HG03432 (cell line): ENCODE measurements around the gene NT5DC4.

Source experiments
- ATAC-seq: cut with Tn5 transposase; IDR thresholded peaks from one replicate; pipeline ENCODE4 v1.9.1; 2021; ENCODE audit warnings: mild to moderate bottlenecking, moderate library complexity; ENCODE audit not compliant: unreplicated experiment

Gene NT5DC4

GRCh38 chr2:112751451-112752197, 30.8 kb downstream of the NT5DC4 start:
- ATAC-seq: no peak

DNA sequence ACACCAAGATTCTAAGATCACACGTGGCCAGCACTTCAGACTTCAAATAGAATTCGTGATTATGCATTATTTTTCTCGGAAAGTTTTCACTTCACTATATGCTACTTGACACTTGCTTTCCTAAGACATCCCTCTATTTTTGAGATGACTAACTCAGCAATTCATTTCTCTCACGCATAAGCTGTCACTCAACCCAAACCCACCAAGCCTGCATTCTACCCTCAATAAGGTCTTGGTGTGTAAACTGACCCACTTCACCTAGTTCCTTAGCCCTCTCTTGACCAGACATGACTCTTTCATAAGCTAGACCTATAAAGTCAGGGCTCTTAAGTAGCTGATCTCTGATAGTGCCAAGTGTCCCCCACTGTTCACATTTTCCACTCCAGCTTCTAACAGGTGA, 31.8 kb downstream of the NT5DC4 start:
- no peak for ATAC-seq

DNA sequence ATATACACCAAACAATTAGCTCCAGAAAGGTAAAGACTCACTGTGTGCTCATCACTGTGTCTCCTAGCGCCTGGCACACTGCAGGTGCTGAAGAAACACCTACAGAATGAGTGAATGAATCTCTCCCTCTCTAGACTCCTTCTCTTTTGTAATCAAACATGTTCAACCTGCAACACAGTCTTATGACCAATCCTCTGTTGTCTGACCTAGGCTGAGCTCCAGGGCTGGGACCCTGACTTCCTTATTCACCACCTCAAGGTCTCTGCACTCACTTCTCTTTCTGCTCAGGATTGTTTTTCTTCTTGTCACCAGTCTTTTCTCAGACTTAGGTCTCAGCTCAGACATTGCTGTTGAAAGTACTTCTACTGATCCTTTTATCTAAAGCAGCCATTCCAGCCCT, 33.7 kb downstream of the NT5DC4 start:
- no peak for ATAC-seq

- ATAC-seq: no peak
Measured at GRCh38 chr2:112755444-112755843, 34.6 kb downstream of the NT5DC4 start.

DNA sequence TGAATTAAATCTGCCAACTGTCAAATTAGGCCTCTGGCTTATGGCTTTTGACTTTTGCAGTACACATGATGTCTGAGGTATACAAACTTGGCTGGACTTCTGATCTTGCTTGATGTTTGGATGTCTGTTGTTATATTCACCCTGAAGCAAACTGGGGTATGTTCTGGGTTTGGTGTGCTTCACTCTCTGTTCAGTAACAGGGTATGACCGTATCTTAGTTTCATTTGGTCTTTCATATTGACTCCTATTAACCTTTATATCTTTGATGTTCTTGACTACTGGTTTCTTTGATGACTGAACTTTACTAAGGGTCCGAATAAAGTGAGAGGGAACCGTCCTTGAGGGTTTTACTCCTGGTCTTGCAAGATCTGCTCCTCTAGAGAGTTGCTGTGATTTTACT, 35.4 kb downstream of the NT5DC4 start:
- no peak for ATAC-seq

DNA sequence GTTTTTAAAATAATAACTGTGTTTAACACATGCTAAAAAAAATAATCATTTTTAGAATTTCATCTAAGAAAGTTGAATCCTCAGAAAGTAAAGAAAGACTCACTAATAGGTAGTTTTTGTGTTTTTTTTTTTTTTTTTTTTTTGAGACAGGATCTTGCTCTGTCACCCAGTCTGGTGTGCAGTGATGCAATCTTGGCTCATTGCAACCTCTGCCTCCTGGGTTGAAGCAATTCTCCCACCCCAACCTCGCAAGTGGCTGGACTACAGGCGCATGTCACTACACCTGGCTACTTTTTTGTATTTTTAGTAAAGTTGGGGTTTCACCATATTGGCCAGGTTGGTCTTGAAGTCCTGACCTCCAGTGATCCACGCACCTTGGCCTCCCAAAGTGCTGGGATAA, 36.4 kb downstream of the NT5DC4 start:
- no peak for ATAC-seq

GRCh38 chr2:112758711-112759110, 37.9 kb downstream of the NT5DC4 start:
- ATAC-seq: no peak

DNA sequence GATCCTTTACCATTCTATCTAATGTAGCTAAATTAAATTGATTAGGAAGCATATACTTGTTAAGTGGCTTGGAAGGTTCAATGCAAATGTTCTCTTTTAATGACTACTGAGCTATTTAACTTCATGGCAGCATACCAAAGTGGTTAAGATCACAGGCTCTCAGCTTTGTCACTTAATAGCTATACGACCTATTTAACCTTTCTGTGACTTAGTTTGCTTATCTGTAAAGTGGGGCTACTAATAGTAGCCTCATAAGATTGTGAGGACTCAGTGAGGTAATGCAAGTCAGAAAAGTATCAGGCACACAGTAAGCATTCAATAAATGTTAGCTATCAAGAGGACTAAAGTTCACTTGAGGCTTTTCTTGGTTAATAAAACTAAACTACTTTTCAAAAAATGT, 39.3 kb downstream of the NT5DC4 start:
- no peak for ATAC-seq

- no peak for ATAC-seq
Measured at GRCh38 chr2:112762276-112762675, 41.5 kb downstream of the NT5DC4 start.

DNA sequence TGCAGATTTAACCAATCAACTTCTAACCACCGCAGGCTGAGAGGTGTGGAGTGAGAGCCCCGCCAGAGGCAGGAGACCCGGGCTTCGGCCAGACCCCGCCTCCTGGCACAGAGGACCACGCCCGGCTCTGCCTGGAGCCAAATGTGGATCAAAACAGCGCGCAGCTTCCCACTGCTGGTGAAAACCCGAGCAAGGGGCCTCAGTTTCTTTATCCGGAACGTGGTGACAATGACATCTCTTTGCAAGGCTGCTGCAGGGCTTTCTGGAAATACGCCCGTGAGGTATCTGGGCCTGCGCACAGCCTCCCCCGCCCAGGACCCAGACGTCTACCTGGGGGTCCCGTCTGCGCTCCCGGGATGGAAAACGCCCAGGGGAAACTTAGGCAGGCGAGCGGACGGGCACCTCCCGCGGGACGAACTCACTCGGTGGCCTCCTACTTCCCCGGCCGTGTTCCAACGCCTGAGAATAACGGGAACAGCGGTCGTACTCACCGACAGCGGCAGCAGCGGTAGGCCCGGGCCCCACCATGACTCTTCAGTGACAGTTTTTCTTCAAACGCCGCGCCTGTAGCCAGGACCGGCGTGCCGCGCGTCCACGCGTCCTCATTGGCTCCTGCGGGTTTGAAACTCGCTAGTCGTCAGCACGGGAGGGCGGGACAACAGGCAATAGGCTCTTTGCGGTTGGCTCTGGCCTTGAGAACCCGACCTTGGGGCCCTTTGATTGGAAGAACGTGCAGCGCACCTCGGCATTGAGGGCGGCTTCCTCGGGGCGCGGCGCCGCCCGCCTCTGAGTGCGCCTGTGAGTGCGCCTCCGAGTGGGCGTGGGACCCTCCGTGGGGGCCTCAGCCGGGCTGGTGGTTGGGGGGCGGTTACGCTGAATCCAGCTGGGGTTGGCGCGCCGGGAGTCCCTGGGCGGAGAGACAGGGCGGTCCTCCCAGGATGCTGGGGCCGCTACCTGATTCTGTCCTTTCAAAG, 43.5 kb downstream of the NT5DC4 start, which contains the start of gene CKAP2L:
Gene CKAP2L, minus strand, starts transcription at position 539 of the 974 bp plus-strand sequence. Its CDS starts 11 bp downstream, at position 528.
- ATAC-seq: peak; percentile 98

- no peak for ATAC-seq
Measured at GRCh38 chr2:112765251-112765650, 44.4 kb downstream of the NT5DC4 start.

DNA sequence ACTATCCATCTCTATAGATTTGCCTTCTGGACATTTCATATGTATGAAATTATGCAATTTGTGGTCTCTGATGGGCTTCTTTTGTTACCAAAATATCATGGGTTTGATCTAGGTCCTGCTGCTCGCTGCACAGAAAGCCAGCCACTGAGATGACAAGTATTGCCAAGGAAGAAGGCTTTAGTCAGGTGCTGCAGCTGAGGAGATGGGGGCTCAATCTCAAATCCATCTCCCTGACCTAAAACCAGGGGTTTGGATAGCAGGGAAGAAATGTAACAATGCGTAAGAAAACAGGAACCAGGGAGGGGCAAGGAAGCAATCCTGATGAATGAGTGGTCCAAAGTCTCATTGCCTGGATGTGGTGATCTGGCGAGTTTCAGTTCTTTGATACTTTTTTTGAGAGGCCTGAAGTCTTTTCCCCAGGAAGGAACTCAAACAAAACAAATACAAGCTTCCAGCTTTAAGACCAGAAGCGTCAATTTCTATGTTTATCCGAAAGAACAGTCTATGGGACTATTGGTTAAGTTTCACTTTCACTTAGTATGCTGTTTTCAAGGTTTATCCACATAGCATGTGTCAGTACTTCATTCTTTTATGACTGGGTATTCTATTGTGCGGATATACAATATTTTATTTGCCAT, 47.0 kb downstream of the NT5DC4 start:
- no peak for ATAC-seq

DNA sequence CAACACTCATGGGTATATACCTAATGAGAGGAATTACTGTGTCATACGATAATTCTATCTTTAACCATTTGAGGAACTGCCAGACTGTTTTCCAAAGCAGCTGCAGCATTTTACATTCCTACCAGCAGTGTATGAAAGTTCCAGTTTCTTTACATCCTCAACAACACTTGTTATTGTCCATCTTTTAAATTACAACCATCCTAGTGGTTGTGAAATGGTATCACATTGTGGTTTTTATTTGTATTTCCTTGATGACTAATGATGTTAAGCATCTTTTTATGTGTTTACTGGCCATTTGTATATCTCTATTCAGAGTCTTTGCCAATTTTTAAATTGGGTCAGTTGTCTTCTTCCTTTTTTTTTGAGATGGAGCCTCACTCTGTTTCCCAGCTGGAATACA, 47.6 kb downstream of the NT5DC4 start:
- ATAC-seq: no peak

GRCh38 chr2:112772322-112772721, 51.5 kb downstream of the NT5DC4 start:
- no peak for ATAC-seq

DNA sequence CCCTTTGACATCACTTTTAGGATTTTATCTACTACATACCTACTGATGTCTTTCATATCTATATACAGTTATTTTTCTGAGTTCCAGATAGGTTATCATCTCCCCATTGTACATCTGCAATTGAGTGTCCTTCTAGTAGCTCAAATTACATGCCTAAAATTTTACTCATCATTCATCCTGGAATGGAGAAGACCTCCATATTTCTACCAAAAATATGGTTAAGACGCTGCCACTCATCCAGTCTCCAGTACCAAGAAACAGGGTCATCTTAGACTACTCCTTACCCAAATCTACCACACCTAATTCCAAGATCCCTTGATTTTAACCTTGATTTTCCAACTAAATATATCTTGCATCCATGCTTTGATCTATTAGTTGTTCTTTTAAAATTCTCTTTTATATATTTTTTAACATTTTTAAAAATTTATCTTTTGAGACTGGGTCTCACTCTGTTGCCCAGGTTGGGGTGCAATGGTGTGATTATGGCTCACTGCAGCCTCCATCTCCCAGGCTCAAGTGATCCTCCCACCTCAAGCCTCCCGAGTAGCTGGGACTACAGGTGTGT, 52.2 kb downstream of the NT5DC4 start:
- ATAC-seq: no peak

DNA sequence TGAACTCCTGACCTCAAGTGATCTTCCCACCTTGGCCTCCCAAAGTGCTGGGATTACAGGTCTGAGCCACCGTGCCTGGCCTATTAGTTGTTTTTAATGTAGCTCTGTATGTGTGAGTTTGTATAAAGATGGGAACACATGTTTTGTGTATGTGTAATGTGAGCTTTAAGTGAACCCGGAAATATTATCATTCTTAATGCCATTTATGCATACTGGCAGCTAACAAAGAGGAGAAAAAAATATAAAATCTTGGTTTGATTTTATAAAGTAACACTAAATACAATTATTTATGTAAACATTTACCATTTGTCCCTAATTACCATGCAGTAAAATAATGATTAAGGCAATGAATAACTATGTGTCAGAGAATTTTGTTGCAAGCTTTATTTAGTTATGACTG, 52.7 kb downstream of the NT5DC4 start:
- ATAC-seq: no peak

DNA sequence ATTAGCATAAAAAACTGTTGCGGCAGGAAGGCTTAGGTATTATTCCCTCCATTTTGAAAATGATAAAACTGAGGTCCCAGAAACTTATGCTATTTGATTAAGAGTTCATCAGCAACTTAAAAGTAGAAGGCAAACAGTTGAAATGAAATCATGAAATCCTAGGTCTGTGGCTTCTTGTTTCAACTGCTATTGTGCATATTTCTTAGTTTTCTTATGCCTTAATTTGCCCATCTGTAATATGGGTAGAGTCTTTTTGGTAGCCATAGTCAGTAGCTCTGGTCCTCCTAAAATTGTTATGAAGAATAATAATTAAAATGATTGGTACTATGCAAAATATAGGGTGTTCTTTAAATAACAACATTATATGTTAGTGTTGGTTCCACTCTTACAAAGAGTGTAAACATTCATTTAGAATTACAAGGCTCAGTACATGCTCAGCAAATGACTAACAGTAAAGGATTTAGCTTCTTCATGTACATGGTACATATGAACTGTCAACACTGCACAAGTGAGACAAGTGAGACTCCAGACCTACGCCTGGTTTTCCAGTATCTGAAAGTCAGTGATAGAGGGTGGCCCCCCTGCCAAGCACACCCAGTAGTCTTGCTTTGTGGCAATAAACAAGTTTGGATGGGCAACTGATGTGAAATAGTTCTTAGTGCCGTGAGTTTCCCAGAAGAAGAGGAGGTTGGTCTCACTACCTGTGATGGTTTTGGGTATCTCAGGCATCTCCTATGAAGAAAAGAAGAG, 53.9 kb downstream of the NT5DC4 start:
- ATAC-seq: no peak

- no peak for ATAC-seq
Measured at GRCh38 chr2:112776113-112776512, 55.3 kb downstream of the NT5DC4 start.

- no peak for ATAC-seq
Measured at GRCh38 chr2:112777036-112777435, 56.2 kb downstream of the NT5DC4 start.

- ATAC-seq: no peak
Measured at GRCh38 chr2:112779598-112779997, 58.8 kb downstream of the NT5DC4 start.
